Colonic mucosa (tissue), 4 donors: ENCODE data around the gene CA12. TPM values are rescaled to one million over a fixed set of nuclear protein-coding genes. Genes with fewer than 3 reads are reported as not detected.

ENCODE experiments used
- DNase-seq: peaks from one replicate; pipeline ENCODE4 v3.0.0-alpha.2; 2020
- H3K27ac ChIP-seq: fragments of 200-600 bp; one replicate; pipeline ENCODE4 v1.8.0; 2021
- H3K27me3 ChIP-seq: fragments of 200-600 bp; one replicate; pipeline ENCODE4 v1.8.0; 2021
- H3K36me3 ChIP-seq: fragments of 200-600 bp; one replicate; pipeline ENCODE4 v1.8.0; 2021
- H3K4me1 ChIP-seq: fragments of 200-600 bp; one replicate; pipeline ENCODE4 v1.8.0; 2021; ENCODE audit warnings: mild to moderate bottlenecking
- H3K4me3 ChIP-seq: fragments of 200-600 bp; one replicate; pipeline ENCODE4 v1.8.0; 2021
- H3K9ac ChIP-seq, 2 donors: one replicate each; pipeline ENCODE4 v1.7.0; 2013; ENCODE audit warnings: control low read depth in 2 of 2, low read depth in 2 of 2, low read length in 2 of 2
- H3K9me3 ChIP-seq: fragments of 200-600 bp; one replicate; pipeline ENCODE4 v1.8.0; 2021
- CTCF ChIP-seq: fragments of 200-600 bp; IDR thresholded peaks from one replicate; pipeline ENCODE4 v1.8.0; 2022; ENCODE audit warnings: antibody characterized with exemption, mild to moderate bottlenecking
- intact Hi-C: fragments of 100-400 bp; cut with DNase I; formaldehyde crosslinking; loops from one replicate; pipeline ENCODE4 v1.14.1; 2022
- total RNA-seq, 2 donors: library from RNA; stranded (reverse); fragmentation: NEBNext Ultra II Directional in 1 of 2; extraction: Animal tissue kit (Norgen Biotek cat#: 25700) in 1 of 2; gene quantifications; one replicate each; pipeline ENCODE4 v1.2.1, GENCODE V29; 2021
- donor health status: healthy.
- donor health status: DM: no; HTN: no; CAD: no.
- donor health status: DM: no; HTN: no; CAD: no.

The CA12 gene
- total RNA-seq, 2 donors from 2014 or later, result 290 to 339 TPM

GRCh38 chr15:63284335-63284734, 97.3 kb downstream of the CA12 start:
- H3K4me3 ChIP-seq, result no peak overlapping the region
- no peak for TF ChIP-seq CTCF
- intact Hi-C loops, result loop anchor here (10.0 kb wide), 1 partner anchor 310 kb away; the partner anchor contains the start of gene FBXL22
- H3K27ac ChIP-seq, result no peak overlapping the region
- DNase-seq, result no peak
- no peaks in the 10 kb centered on the region for H3K27me3 ChIP-seq
- no peaks in the 10 kb centered on the region for H3K4me1 ChIP-seq
- H3K36me3 ChIP-seq, result no peaks in the 10 kb centered on the region
- no peaks in the 10 kb centered on the region for H3K9me3 ChIP-seq
- no peak overlapping the region for H3K9ac ChIP-seq

GRCh38 chr15:63283126-63283525, 98.5 kb downstream of the CA12 start:
- Histone ChIP-seq H3K27ac (no peak overlapping the region), H3K9ac (no peak overlapping the region)
- DNase-seq, result no peak

GRCh38 chr15:63277893-63278456, 103.7 kb downstream of the CA12 start:
- no peaks in the 10 kb centered on the region for H3K36me3 ChIP-seq
- intact Hi-C loops, result loop anchor here (10.0 kb wide), 1 partner anchor 113 kb away; no protein-coding TSS in a partner anchor
- H3K27ac ChIP-seq, result peak overlapping the region; percentile 80
- H3K4me1 ChIP-seq, result peaks cover 3% of the 10 kb centered on the region
- peak; percentile 35 for DNase-seq
- peak overlapping the region; percentile 73 to 92 for H3K9ac ChIP-seq
- no peaks in the 10 kb centered on the region for H3K9me3 ChIP-seq
- H3K27me3 ChIP-seq, result no peaks in the 10 kb centered on the region
- peak overlapping the region; percentile 77 for H3K4me3 ChIP-seq
- no peak for TF ChIP-seq CTCF

More at GRCh38 chr15:63283126-63283525, 98.5 kb downstream of the CA12 start:
- Histone ChIP-seq H3K27me3 (no peaks in the 10 kb centered on the region), H3K4me3 (no peak overlapping the region), H3K9me3 (no peaks in the 10 kb centered on the region), H3K36me3 (no peaks in the 10 kb centered on the region), H3K4me1 (no peaks in the 10 kb centered on the region)
- intact Hi-C loops, result loop anchor here (10.0 kb wide), 1 partner anchor 312 kb away; the partner anchor contains the start of gene FBXL22
- no peak for TF ChIP-seq CTCF

GRCh38 chr15:63277038-63277892, 104.4 kb downstream of the CA12 start, which contains the start of gene APH1B:
APH1B (plus strand) TSS chr15:63277605; CDS start chr15:63277624, 19 bp downstream.
- Histone ChIP-seq H3K9ac (peak within 1 kb of the TSS; percentile 73 to 92), H3K36me3 (no peaks in the 10 kb centered on the region), H3K4me1 (peaks cover 3% of the 10 kb centered on the region), H3K4me3 (peak within 1 kb of the TSS; percentile 77), H3K9me3 (no peaks in the 10 kb centered on the region), H3K27ac (peak within 1 kb of the TSS; percentile 80), H3K27me3 (no peaks in the 10 kb centered on the region)
- no peak for TF ChIP-seq CTCF
- DNase-seq, result peak; percentile 81
- intact Hi-C loops, result loop anchor here (10.0 kb wide), 1 partner anchor 112 kb away; no protein-coding TSS in a partner anchor

GRCh38 chr15:63276342-63277037, 105.2 kb downstream of the CA12 start:
- no peak for TF ChIP-seq CTCF
- Histone ChIP-seq H3K4me3 (peak overlapping the region; percentile 77), H3K36me3 (no peaks in the 10 kb centered on the region), H3K4me1 (peaks cover 3% of the 10 kb centered on the region), H3K27me3 (no peaks in the 10 kb centered on the region), H3K9ac (peak overlapping the region; percentile 64 to 72), H3K9me3 (no peaks in the 10 kb centered on the region), H3K27ac (peak overlapping the region; percentile 46)
- intact Hi-C loops, result loop anchor here (10.0 kb wide), 1 partner anchor 112 kb away; no protein-coding TSS in a partner anchor
- DNase-seq, result no peak
